H1 (cell line): ENCODE measurements around the gene ALOX12. TPM values are rescaled to one million over a fixed set of nuclear protein-coding genes. Genes with fewer than 3 reads are reported as not detected.

ENCODE experiments used
- BRCA1 ChIP-seq: IDR thresholded peaks from 2 replicates; pipeline ENCODE4 v1.6.1; 2012; ENCODE audit warnings: low read depth, low read length, improper control_type of control experiment
- polyA plus RNA-seq, 7 experiments: library from polyadenylated mRNA; depleted of rRNA in 3 of 7; stranded (reverse) in 5 of 7; unstranded in 2 of 7; fragments of >200 nt in 5 of 7; fragments of 200-250 nt in 2 of 7; gene quantifications; 1 replicate in 5 of 7; 2 replicates in 1 of 7; 4 replicates in 1 of 7; pipeline versions ENCODE4 v1.2.1 to v1.2.3, GENCODE V29; 2011 to 2013; ENCODE audit warnings: missing spikeins in 2 of 7, mixed read lengths in 2 of 7
- total RNA-seq: library from RNA; stranded (reverse); fragmentation: NEBNext Ultra II Directional; extraction: Animal tissue kit (Norgen Biotek cat#: 25700); gene quantifications from 2 replicates; pipeline ENCODE4 v1.2.1, GENCODE V29; 2021

Gene ALOX12
- total and polyA plus RNA-seq, 2 of the 8 experiments (the other 6 are each of a cell fraction or from before 2014, with no cell fraction given) = 1.4 to 2.0 TPM

DNA sequence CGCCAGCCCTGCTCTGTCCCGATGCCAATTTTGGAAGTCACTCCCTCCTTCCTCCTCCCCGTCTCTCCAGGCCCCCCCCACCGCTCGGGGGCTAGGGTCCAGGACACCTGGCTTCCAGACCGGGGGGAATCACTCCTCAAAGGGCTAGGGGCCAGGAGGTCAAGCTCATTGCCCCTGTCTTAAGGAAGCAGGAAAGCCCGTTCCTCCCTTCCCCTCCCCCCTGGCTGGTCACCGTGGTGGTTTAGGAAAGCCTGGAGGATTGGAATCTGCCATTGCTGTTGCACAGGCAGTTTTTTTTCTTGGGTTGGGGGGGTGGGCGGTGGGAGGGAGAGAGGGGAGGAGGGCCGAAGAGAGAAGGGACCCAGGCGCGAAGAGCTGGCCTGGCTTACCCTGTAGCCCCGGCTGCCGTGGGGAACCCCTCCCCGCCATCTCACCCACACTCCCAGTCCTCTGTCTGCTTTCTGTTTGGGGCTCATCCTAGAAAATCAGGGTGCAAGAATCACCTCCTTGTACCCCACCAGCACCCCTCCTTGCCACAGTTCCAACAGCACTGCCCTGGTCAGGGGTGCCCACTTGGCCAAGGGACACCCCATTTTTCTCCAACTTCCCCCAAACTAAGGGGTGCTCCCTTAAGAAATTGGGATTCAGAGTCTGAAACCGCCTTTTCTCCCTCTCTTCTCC, 24.1 kb downstream of the ALOX12 start (continued):
- no peak for TF ChIP-seq BRCA1
